Neural cell (in vitro differentiated cells): ENCODE results near the gene ZNF850. TPM values are rescaled to one million over a fixed set of nuclear protein-coding genes. Genes with fewer than 3 reads are reported as not detected.
A peak's percentile ranks its signal among the peaks of the same experiment; 100 is the strongest.

Source experiments
- H2AFZ ChIP-seq: fragments of 200-600, 300-800 bp; sonication (generic), shearing (Covaris generic); 2 replicates; pipeline ENCODE4 v1.6.0; 2014; ENCODE audit warnings: low read depth, mild to moderate bottlenecking, antibody characterized with exemption, low read length, moderate library complexity
- H3F3A ChIP-seq: fragments of 200-600 bp; shearing (Covaris generic); 2 replicates; pipeline ENCODE4 v1.6.1; 2016; ENCODE audit warnings: mild to moderate bottlenecking, moderate library complexity, mixed read lengths, antibody characterized with exemption, low read length; ENCODE audit not compliant: insufficient read depth, poor library complexity, severe bottlenecking
- H3K27ac ChIP-seq: fragments of 200-600, 300-800 bp; sonication (generic), shearing (Covaris generic); 2 replicates; pipeline ENCODE4 v1.5.1; 2014; ENCODE audit warnings: mild to moderate bottlenecking, low read length, moderate library complexity
- H3K27me3 ChIP-seq: fragments of 300-800, 200-600 bp; sonication (generic), shearing (Covaris generic); 2 replicates; pipeline ENCODE4 v1.6.0; 2014; ENCODE audit warnings: mild to moderate bottlenecking, low read depth, low read length, moderate library complexity; ENCODE audit not compliant: insufficient read depth
- H3K36me3 ChIP-seq: fragments of 300-800, 200-600 bp; sonication (generic), shearing (Covaris generic); 2 replicates; pipeline ENCODE4 v1.5.1; 2014; ENCODE audit warnings: mild to moderate bottlenecking, antibody characterized with exemption, low read length, moderate library complexity; ENCODE audit not compliant: insufficient read depth
- H3K4me2 ChIP-seq: fragments of 300-800, 200-600 bp; sonication (generic), shearing (Covaris generic); 2 replicates; pipeline ENCODE4 v1.6.0; 2014; ENCODE audit warnings: mild to moderate bottlenecking, low read length
- H3K4me3 ChIP-seq: fragments of 300-800, 200-600 bp; sonication (generic), shearing (Covaris generic); 2 replicates; pipeline ENCODE4 v1.5.1; 2014; ENCODE audit warnings: mild to moderate bottlenecking, low read length, moderate library complexity
- H3K79me2 ChIP-seq: fragments of 200-600 bp; shearing (Covaris generic); replicated peaks from 2 replicates; pipeline ENCODE4 v1.6.0; 2014; ENCODE audit warnings: mild to moderate bottlenecking, low read length, moderate library complexity; ENCODE audit not compliant: insufficient read depth
- H3K9ac ChIP-seq: fragments of 300-800, 200-600 bp; sonication (generic), shearing (Covaris generic); 2 replicates; pipeline ENCODE4 v1.6.1; 2016; ENCODE audit warnings: mild to moderate bottlenecking, low read length, mixed read lengths
- H3K9me2 ChIP-seq: fragments of 200-600 bp; shearing (Covaris generic); 2 replicates; pipeline ENCODE4 v1.6.1; 2016; ENCODE audit warnings: mild to moderate bottlenecking, low read length, mixed read lengths; ENCODE audit not compliant: insufficient read depth
- H3K9me3 ChIP-seq: fragments of 200-600, 300-800 bp; sonication (generic), shearing (Covaris generic); 2 replicates; pipeline ENCODE4 v1.6.1; 2016; ENCODE audit warnings: mild to moderate bottlenecking, mixed run types, low read length, moderate library complexity, mixed read lengths
- H4K20me1 ChIP-seq: fragments of 200-600 bp; shearing (Covaris generic); 2 replicates; pipeline ENCODE4 v1.6.1; 2016; ENCODE audit warnings: mild to moderate bottlenecking, mixed run types; ENCODE audit not compliant: insufficient read depth
- CTCF ChIP-seq: fragments of 450-650 bp; IDR thresholded peaks from 2 replicates; pipeline ENCODE4 v1.5.1; 2014; ENCODE audit warnings: antibody characterized with exemption, mild to moderate bottlenecking, moderate library complexity; ENCODE audit not compliant: poor library complexity, severe bottlenecking
- EP300 ChIP-seq: fragments of 450-650 bp; conservative IDR thresholded peaks from 2 replicates; pipeline ENCODE4 v1.6.1; 2014; ENCODE audit warnings: antibody characterized with exemption, mild to moderate bottlenecking, moderate library complexity; ENCODE audit not compliant: poor library complexity, severe bottlenecking
- EZH2 ChIP-seq: fragments of 200-600, 300-800 bp; shearing (Covaris generic), sonication (generic); IDR thresholded peaks from 2 replicates; pipeline ENCODE4 v1.6.1; 2014; ENCODE audit warnings: antibody characterized with exemption, low read length, borderline replicate concordance, mild to moderate bottlenecking; ENCODE audit not compliant: insufficient read depth, poor library complexity, severe bottlenecking
- MXI1 ChIP-seq: fragments of 450-650 bp; conservative IDR thresholded peaks from 2 replicates; pipeline ENCODE4 v1.6.1; 2014; ENCODE audit warnings: antibody characterized with exemption, mild to moderate bottlenecking; ENCODE audit not compliant: poor library complexity, severe bottlenecking
- POLR2AphosphoS5 ChIP-seq: IDR thresholded peaks from 2 replicates; pipeline ENCODE4 v1.6.1; 2012
- RAD21 ChIP-seq: fragments of 450-650 bp; conservative IDR thresholded peaks from 2 replicates; pipeline ENCODE4 v1.6.1; 2014; ENCODE audit warnings: antibody characterized with exemption, mild to moderate bottlenecking, moderate library complexity
- SMC3 ChIP-seq: fragments of 450-650 bp; conservative IDR thresholded peaks from 2 replicates; pipeline ENCODE4 v1.6.1; 2014; ENCODE audit warnings: antibody characterized with exemption, mild to moderate bottlenecking, moderate library complexity; ENCODE audit not compliant: poor library complexity
- TAF1 ChIP-seq: IDR thresholded peaks from 2 replicates; pipeline ENCODE4 v1.6.1; 2012; ENCODE audit warnings: low read depth
- polyA plus RNA-seq: library from polyadenylated mRNA; depleted of rRNA; stranded (reverse); fragments of >200 nt; gene quantifications from 2 replicates; pipeline ENCODE4 v1.2.3, GENCODE V29; 2014
- TF ChIP-seq, protein P1 (sequence below): IDR thresholded peaks from 2 replicates; pipeline ENCODE4 v1.6.1; 2012; ENCODE audit warnings: borderline replicate concordance

ZNF850 gene
- polyA plus RNA-seq, 1 donor from 2014 or later, result 1.0 TPM

GRCh38 chr19:36674201-36674600 lies 98.4 kb downstream of the ZNF850 start:
- Histone ChIP-seq H3K36me3 (peaks cover 7% of the 10 kb centered on the region), H3K4me3 (no peak overlapping the region), H3K9me3 (peaks cover 19% of the 10 kb centered on the region), H4K20me1 (no peaks in the 10 kb centered on the region), H3K4me2 (no peak overlapping the region), H3K79me2 (peaks cover 8% of the 10 kb centered on the region), H3F3A (no peaks in the 10 kb centered on the region), H3K27ac (no peak overlapping the region), H3K9ac (no peak overlapping the region), H3K27me3 (no peaks in the 10 kb centered on the region), H3K9me2 (no peaks in the 10 kb centered on the region), H2AFZ (no peak overlapping the region)
- no peak for TF ChIP-seq SMC3
- TF ChIP-seq EP300, result no peak
- TF ChIP-seq MXI1, result no peak

DNA sequence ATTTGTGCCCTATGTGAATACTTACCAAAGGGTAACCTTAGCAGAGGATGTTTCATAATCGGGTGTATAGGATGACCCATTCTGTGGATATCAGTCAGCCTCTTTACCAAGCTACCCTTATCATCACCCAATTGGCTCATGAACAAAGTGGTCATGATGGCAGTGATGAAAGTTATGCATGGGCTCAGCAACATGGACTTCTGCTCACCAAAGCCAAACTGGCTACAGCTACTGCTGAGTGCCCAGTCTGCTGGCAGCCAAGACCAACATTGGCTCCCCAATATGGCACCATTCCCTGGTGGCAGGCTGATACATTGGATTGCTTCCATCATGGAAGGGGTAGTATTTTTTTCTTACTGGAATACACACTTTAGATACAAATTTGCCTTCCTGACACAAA lies 100.2 kb downstream of the ZNF850 start:
- Histone ChIP-seq H3F3A (no peaks in the 10 kb centered on the region), H3K27ac (no peak overlapping the region), H3K9ac (no peak overlapping the region), H3K79me2 (peaks cover 16% of the 10 kb centered on the region), H3K9me2 (no peaks in the 10 kb centered on the region), H3K36me3 (no peaks in the 10 kb centered on the region), H3K9me3 (peaks cover 19% of the 10 kb centered on the region), H4K20me1 (no peaks in the 10 kb centered on the region), H3K27me3 (no peaks in the 10 kb centered on the region), H3K4me3 (no peak overlapping the region), H3K4me2 (no peak overlapping the region), H2AFZ (no peak overlapping the region)
- no peak for TF ChIP-seq RAD21
- TF ChIP-seq, protein P1, sequence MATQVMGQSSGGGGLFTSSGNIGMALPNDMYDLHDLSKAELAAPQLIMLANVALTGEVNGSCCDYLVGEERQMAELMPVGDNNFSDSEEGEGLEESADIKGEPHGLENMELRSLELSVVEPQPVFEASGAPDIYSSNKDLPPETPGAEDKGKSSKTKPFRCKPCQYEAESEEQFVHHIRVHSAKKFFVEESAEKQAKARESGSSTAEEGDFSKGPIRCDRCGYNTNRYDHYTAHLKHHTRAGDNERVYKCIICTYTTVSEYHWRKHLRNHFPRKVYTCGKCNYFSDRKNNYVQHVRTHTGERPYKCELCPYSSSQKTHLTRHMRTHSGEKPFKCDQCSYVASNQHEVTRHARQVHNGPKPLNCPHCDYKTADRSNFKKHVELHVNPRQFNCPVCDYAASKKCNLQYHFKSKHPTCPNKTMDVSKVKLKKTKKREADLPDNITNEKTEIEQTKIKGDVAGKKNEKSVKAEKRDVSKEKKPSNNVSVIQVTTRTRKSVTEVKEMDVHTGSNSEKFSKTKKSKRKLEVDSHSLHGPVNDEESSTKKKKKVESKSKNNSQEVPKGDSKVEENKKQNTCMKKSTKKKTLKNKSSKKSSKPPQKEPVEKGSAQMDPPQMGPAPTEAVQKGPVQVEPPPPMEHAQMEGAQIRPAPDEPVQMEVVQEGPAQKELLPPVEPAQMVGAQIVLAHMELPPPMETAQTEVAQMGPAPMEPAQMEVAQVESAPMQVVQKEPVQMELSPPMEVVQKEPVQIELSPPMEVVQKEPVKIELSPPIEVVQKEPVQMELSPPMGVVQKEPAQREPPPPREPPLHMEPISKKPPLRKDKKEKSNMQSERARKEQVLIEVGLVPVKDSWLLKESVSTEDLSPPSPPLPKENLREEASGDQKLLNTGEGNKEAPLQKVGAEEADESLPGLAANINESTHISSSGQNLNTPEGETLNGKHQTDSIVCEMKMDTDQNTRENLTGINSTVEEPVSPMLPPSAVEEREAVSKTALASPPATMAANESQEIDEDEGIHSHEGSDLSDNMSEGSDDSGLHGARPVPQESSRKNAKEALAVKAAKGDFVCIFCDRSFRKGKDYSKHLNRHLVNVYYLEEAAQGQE, result no peak
- no peak for TF ChIP-seq POLR2AphosphoS5
- TF ChIP-seq EZH2, result no peak
- TF ChIP-seq SMC3, result no peak
- no peak for TF ChIP-seq CTCF
- TF ChIP-seq TAF1, result no peak
- no peak for TF ChIP-seq MXI1
- no peak for TF ChIP-seq EP300

GRCh38 chr19:36668646-36669045 lies 104.0 kb downstream of the ZNF850 start:
- Histone ChIP-seq H3F3A (no peaks in the 10 kb centered on the region), H3K27me3 (no peaks in the 10 kb centered on the region), H3K27ac (no peak overlapping the region), H3K4me2 (no peak overlapping the region), H4K20me1 (no peaks in the 10 kb centered on the region), H2AFZ (no peak overlapping the region), H3K36me3 (peaks cover 10% of the 10 kb centered on the region), H3K9me2 (no peaks in the 10 kb centered on the region), H3K4me3 (peak overlapping the region; percentile 75), H3K79me2 (peaks cover 21% of the 10 kb centered on the region), H3K9ac (no peak overlapping the region), H3K9me3 (peaks cover 25% of the 10 kb centered on the region)
- TF ChIP-seq EZH2, result no peak
- TF ChIP-seq CTCF, result no peak
- TF ChIP-seq RAD21, result no peak
- TF ChIP-seq, protein P1, result no peak
- no peak for TF ChIP-seq TAF1
- TF ChIP-seq SMC3, result no peak
- no peak for TF ChIP-seq EP300
- no peak for TF ChIP-seq POLR2AphosphoS5
- no peak for TF ChIP-seq MXI1
